GM23338 (cell line): ENCODE measurements around the gene FSIP2. TPM values are rescaled to one million over a fixed set of nuclear protein-coding genes. Genes with fewer than 3 reads are reported as not detected.

Experiments used
- ATAC-seq: fragments of 200-7000 bp; cut with Tn5 transposase; 3 replicates; pipeline ENCODE4 v1.9.1; 2020
- DNase-seq: peaks from one replicate; pipeline ENCODE4 v3.0.0-alpha.2; 2015; ENCODE audit warnings: low spot score
- H2AFZ ChIP-seq: fragments of 200-600 bp; sonication (generic); 2 replicates; pipeline ENCODE4 v1.8.0; 2016; ENCODE audit warnings: antibody characterized with exemption, mild to moderate bottlenecking, moderate library complexity
- H3F3A ChIP-seq: fragments of 200-600 bp; sonication (generic); replicated peaks from 2 replicates; pipeline ENCODE4 v1.8.0; 2017; ENCODE audit warnings: antibody characterized with exemption, mixed run types, low read depth
- H3K27ac ChIP-seq: fragments of 200-600 bp; sonication (generic); 2 replicates; pipeline ENCODE4 v1.6.1; 2016; ENCODE audit warnings: low read depth
- H3K27me3 ChIP-seq: fragments of 200-600 bp; sonication (generic); 2 replicates; pipeline ENCODE4 v1.8.0; 2016; ENCODE audit warnings: mild to moderate bottlenecking, mixed run types, moderate library complexity; ENCODE audit not compliant: insufficient read depth
- H3K36me3 ChIP-seq: fragments of 200-600 bp; sonication (generic); 2 replicates; pipeline ENCODE4 v1.8.0; 2016; ENCODE audit warnings: mild to moderate bottlenecking; ENCODE audit not compliant: insufficient read depth
- H3K4me1 ChIP-seq: fragments of 200-600 bp; sonication (generic); 2 replicates; pipeline ENCODE4 v1.8.0; 2016; ENCODE audit warnings: mild to moderate bottlenecking, moderate library complexity; ENCODE audit not compliant: insufficient read depth
- H3K4me2 ChIP-seq: fragments of 200-600 bp; sonication (generic); 2 replicates; pipeline ENCODE4 v1.7.1; 2017; ENCODE audit warnings: mixed run types
- H3K4me3 ChIP-seq: fragments of 200-600 bp; sonication (generic); 2 replicates; pipeline ENCODE4 v1.6.1; 2016; ENCODE audit warnings: mixed run types
- H3K79me2 ChIP-seq: fragments of 200-600 bp; sonication (generic); replicated peaks from 2 replicates; pipeline ENCODE4 v1.8.0; 2017; ENCODE audit warnings: mild to moderate bottlenecking; ENCODE audit not compliant: insufficient read depth
- H3K9me2 ChIP-seq: fragments of 200-600 bp; sonication (generic); 2 replicates; pipeline ENCODE4 v1.8.0; 2017; ENCODE audit not compliant: insufficient read depth
- H4K20me1 ChIP-seq: fragments of 200-600 bp; sonication (generic); replicated peaks from 2 replicates; pipeline ENCODE4 v1.8.0; 2017; ENCODE audit warnings: mild to moderate bottlenecking; ENCODE audit not compliant: insufficient read depth
- H3K27ac Mint-ChIP-seq: 2 replicates; pipeline ENCODE4 v1.8.0; 2020; ENCODE audit warnings: inconsistent platforms, mild to moderate bottlenecking, moderate library complexity, mixed read lengths
- H3K27me3 Mint-ChIP-seq: 3 replicates; pipeline ENCODE4 v1.8.0; 2022; ENCODE audit warnings: low read depth, mild to moderate bottlenecking, moderate library complexity, mixed read lengths, inconsistent platforms; ENCODE audit not compliant: insufficient read depth, poor library complexity
- H3K36me3 Mint-ChIP-seq: 3 replicates; pipeline ENCODE4 v1.8.0; 2021; ENCODE audit warnings: low read depth, mild to moderate bottlenecking, inconsistent platforms, moderate library complexity, mixed read lengths
- H3K4me1 Mint-ChIP-seq: 3 replicates; pipeline ENCODE4 v1.8.0; 2020; ENCODE audit warnings: mild to moderate bottlenecking, inconsistent platforms, mixed read lengths
- H3K4me3 Mint-ChIP-seq: 3 replicates; pipeline ENCODE4 v1.8.0; 2021; ENCODE audit warnings: moderate library complexity, mild to moderate bottlenecking, inconsistent platforms, mixed read lengths
- H3K9me3 Mint-ChIP-seq: 3 replicates; pipeline ENCODE4 v1.8.0; 2020; ENCODE audit warnings: moderate library complexity, mild to moderate bottlenecking, inconsistent platforms, mixed read lengths
- CREB1 ChIP-seq: fragments of 250-450 bp; sonication (Bioruptor Pico); IDR thresholded peaks from 2 replicates; pipeline ENCODE4 v1.5.0; 2020; ENCODE audit warnings: low read depth, mild to moderate bottlenecking, moderate library complexity
- CTCF ChIP-seq, 2 experiments: fragments of 200-600 bp in 1 of 2; sonication (generic) in 1 of 2; conservative IDR thresholded peaks; 2 replicates each; pipeline versions ENCODE4 v1.5.1 to v1.6.1; 2016 to 2017; ENCODE audit warnings: antibody characterized with exemption in 2 of 2, low read depth in 2 of 2, mild to moderate bottlenecking in 2 of 2, moderate library complexity in 1 of 2
- EZH2 ChIP-seq: fragments of 200-600 bp; sonication (generic); IDR thresholded peaks from one replicate; pipeline ENCODE4 v1.8.0; 2017; ENCODE audit warnings: antibody characterized with exemption, mild to moderate bottlenecking, low read depth; ENCODE audit not compliant: unreplicated experiment
- JUNB ChIP-seq: IDR thresholded peaks from one replicate; pipeline ENCODE4 v1.6.1; 2016; ENCODE audit warnings: antibody characterized with exemption; ENCODE audit not compliant: unreplicated experiment
- NANOG ChIP-seq: IDR thresholded peaks from 2 replicates; pipeline ENCODE4 v1.6.1; 2016; ENCODE audit warnings: antibody characterized with exemption, borderline replicate concordance
- POLR2AphosphoS5 ChIP-seq: IDR thresholded peaks from 2 replicates; pipeline ENCODE4 v1.6.1; 2016; ENCODE audit warnings: antibody characterized with exemption, low read depth
- STAT1 ChIP-seq: IDR thresholded peaks from one replicate; pipeline ENCODE4 v1.6.1; 2016; ENCODE audit warnings: antibody characterized with exemption; ENCODE audit not compliant: unreplicated experiment
- ZNF114 ChIP-seq: fragments of 250-450 bp; sonication (Bioruptor Pico); IDR thresholded peaks from 2 replicates; pipeline ENCODE4 v1.5.0; 2020; ENCODE audit warnings: mild to moderate bottlenecking, moderate library complexity
- ZNF331 ChIP-seq: fragments of 250-450 bp; sonication (Bioruptor Pico); IDR thresholded peaks from 2 replicates; pipeline ENCODE4 v1.5.0; 2020; ENCODE audit warnings: low read depth, mild to moderate bottlenecking, moderate library complexity
- polyA plus RNA-seq: library from polyadenylated mRNA; unstranded; fragments of >200 nt; fragmentation: Nextera tagmentation; extraction: Ambion mirVana; gene quantifications from 2 replicates; pipeline ENCODE4 v1.2.1, GENCODE V29; 2016
- total RNA-seq: library from RNA; depleted of rRNA; stranded (reverse); fragments of >200 nt; shearing (Covaris generic); gene quantifications from 2 replicates; pipeline ENCODE4 v1.2.3, GENCODE V29; 2014
- TF ChIP-seq, protein P1 (sequence below): fragments of 250-450 bp; sonication (Bioruptor Pico); IDR thresholded peaks from 2 replicates; pipeline ENCODE4 v1.5.0; 2020; ENCODE audit warnings: mild to moderate bottlenecking, moderate library complexity
- TF ChIP-seq, protein P2 (sequence below): IDR thresholded peaks from 2 replicates; pipeline ENCODE4 v1.6.1; 2016; ENCODE audit warnings: antibody characterized with exemption

FSIP2 gene
- total and polyA plus RNA-seq, 2 experiments from 2014 or later: 3.2 to 3.8 TPM

DNA sequence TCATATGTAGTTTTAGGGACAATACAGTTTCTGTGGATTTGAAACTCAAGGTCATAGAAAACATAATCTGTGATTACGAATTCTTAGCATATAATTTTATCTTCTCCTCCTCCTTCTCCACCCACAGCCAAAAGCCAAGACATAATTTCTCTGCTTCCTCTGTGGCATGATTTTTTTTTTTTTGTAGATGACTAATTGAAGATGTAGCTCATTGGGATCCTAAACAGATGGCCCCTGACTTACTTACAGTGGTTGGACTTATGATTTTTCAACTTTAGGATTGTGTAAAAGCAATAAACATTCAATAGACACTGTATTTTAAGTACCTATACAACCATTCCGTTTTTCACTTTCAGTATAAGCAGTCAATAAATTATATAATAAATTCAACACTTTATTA is 42.3 kb downstream of the FSIP2 start (continued):
- TF ChIP-seq ZNF331: no peak
- no peak for TF ChIP-seq CREB1 (CRISPR knock-in tag)
- TF ChIP-seq NANOG: no peak
- no peak for TF ChIP-seq CTCF (conservative IDR thresholded peaks at IDR 0.05; ENCODE audit: low read depth in 2 of 2)

GRCh38 chr2:185782223-185782769 is 43.7 kb downstream of the FSIP2 start:
- no peaks in the 10 kb centered on the region for H3K36me3 ChIP-seq
- no peaks in the 10 kb centered on the region for H3K9me2 ChIP-seq
- Mint-ChIP-seq H3K4me1 (no peaks in the 10 kb centered on the region), H3K4me3 (no peak overlapping the region), H3K27me3 (no peaks in the 10 kb centered on the region), H3K27ac (no peak overlapping the region), H3K9me3 (no peaks in the 10 kb centered on the region), H3K36me3 (no peaks in the 10 kb centered on the region)
- no peaks in the 10 kb centered on the region for H3K79me2 ChIP-seq
- H3K27ac ChIP-seq: no peak overlapping the region
- ATAC-seq (no peak), DNase-seq (no peak)
- H2AFZ ChIP-seq: no peak overlapping the region
- H3K4me3 ChIP-seq: no peak overlapping the region
- no peak overlapping the region for H3K4me2 ChIP-seq
- no peaks in the 10 kb centered on the region for H4K20me1 ChIP-seq
- no peaks in the 10 kb centered on the region for H3K4me1 ChIP-seq
- no peaks in the 10 kb centered on the region for H3F3A ChIP-seq
- H3K27me3 ChIP-seq: no peaks in the 10 kb centered on the region
- TF ChIP-seq ZNF114 (CRISPR knock-in tag) (no peak), EZH2 (no peak), JUNB (no peak), STAT1 (no peak), CTCF (conservative IDR thresholded peaks at IDR 0.05; ENCODE audit: low read depth in 2 of 2) (no peak), NANOG (no peak), CREB1 (CRISPR knock-in tag) (no peak), POLR2AphosphoS5 (no peak)
- TF ChIP-seq, protein P1, sequence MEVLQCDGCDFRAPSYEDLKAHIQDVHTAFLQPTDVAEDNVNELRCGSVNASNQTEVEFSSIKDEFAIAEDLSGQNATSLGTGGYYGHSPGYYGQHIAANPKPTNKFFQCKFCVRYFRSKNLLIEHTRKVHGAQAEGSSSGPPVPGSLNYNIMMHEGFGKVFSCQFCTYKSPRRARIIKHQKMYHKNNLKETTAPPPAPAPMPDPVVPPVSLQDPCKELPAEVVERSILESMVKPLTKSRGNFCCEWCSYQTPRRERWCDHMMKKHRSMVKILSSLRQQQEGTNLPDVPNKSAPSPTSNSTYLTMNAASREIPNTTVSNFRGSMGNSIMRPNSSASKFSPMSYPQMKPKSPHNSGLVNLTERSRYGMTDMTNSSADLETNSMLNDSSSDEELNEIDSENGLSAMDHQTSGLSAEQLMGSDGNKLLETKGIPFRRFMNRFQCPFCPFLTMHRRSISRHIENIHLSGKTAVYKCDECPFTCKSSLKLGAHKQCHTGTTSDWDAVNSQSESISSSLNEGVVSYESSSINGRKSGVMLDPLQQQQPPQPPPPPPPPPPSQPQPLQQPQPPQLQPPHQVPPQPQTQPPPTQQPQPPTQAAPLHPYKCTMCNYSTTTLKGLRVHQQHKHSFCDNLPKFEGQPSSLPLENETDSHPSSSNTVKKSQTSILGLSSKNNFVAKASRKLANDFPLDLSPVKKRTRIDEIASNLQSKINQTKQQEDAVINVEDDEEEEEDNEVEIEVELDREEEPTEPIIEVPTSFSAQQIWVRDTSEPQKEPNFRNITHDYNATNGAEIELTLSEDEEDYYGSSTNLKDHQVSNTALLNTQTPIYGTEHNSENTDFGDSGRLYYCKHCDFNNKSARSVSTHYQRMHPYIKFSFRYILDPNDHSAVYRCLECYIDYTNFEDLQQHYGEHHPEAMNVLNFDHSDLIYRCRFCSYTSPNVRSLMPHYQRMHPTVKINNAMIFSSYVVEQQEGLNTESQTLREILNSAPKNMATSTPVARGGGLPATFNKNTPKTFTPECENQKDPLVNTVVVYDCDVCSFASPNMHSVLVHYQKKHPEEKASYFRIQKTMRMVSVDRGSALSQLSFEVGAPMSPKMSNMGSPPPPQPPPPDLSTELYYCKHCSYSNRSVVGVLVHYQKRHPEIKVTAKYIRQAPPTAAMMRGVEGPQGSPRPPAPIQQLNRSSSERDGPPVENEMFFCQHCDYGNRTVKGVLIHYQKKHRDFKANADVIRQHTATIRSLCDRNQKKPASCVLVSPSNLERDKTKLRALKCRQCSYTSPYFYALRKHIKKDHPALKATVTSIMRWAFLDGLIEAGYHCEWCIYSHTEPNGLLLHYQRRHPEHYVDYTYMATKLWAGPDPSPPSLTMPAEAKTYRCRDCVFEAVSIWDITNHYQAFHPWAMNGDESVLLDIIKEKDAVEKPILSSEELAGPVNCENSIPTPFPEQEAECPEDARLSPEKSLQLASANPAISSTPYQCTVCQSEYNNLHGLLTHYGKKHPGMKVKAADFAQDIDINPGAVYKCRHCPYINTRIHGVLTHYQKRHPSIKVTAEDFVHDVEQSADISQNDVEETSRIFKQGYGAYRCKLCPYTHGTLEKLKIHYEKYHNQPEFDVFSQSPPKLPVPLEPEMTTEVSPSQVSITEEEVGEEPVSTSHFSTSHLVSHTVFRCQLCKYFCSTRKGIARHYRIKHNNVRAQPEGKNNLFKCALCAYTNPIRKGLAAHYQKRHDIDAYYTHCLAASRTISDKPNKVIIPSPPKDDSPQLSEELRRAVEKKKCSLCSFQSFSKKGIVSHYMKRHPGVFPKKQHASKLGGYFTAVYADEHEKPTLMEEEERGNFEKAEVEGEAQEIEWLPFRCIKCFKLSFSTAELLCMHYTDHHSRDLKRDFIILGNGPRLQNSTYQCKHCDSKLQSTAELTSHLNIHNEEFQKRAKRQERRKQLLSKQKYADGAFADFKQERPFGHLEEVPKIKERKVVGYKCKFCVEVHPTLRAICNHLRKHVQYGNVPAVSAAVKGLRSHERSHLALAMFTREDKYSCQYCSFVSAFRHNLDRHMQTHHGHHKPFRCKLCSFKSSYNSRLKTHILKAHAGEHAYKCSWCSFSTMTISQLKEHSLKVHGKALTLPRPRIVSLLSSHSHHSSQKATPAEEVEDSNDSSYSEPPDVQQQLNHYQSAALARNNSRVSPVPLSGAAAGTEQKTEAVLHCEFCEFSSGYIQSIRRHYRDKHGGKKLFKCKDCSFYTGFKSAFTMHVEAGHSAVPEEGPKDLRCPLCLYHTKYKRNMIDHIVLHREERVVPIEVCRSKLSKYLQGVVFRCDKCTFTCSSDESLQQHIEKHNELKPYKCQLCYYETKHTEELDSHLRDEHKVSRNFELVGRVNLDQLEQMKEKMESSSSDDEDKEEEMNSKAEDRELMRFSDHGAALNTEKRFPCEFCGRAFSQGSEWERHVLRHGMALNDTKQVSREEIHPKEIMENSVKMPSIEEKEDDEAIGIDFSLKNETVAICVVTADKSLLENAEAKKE: no peak
- TF ChIP-seq, protein P2, sequence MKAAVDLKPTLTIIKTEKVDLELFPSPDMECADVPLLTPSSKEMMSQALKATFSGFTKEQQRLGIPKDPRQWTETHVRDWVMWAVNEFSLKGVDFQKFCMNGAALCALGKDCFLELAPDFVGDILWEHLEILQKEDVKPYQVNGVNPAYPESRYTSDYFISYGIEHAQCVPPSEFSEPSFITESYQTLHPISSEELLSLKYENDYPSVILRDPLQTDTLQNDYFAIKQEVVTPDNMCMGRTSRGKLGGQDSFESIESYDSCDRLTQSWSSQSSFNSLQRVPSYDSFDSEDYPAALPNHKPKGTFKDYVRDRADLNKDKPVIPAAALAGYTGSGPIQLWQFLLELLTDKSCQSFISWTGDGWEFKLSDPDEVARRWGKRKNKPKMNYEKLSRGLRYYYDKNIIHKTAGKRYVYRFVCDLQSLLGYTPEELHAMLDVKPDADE: no peak
